GM19467 (cell line): Measurements from ENCODE around the gene CYP1A2.

ENCODE experiments used
- ATAC-seq: cut with Tn5 transposase; IDR thresholded peaks from one replicate; pipeline ENCODE4 v1.9.1; 2021; ENCODE audit warnings: mild to moderate bottlenecking, moderate library complexity; ENCODE audit not compliant: unreplicated experiment

CYP1A2 gene

GRCh38 chr15:74787251-74788041 is 38.8 kb downstream of the CYP1A2 start:
- ATAC-seq: peak; percentile 39

GRCh38 chr15:74788042-74788682 is 39.5 kb downstream of the CYP1A2 start:
- no peak for ATAC-seq

- peak; percentile 21 for ATAC-seq
Measured at GRCh38 chr15:74788683-74789151, 40.1 kb downstream of the CYP1A2 start.

- no peak for ATAC-seq
Measured at GRCh38 chr15:74789171-74789631, 40.6 kb downstream of the CYP1A2 start.

GRCh38 chr15:74789741-74790079 is 41.1 kb downstream of the CYP1A2 start:
- no peak for ATAC-seq

GRCh38 chr15:74790080-74790916 is 41.7 kb downstream of the CYP1A2 start:
- ATAC-seq: no peak

- no peak for ATAC-seq
Measured at GRCh38 chr15:74791007-74791406, 42.4 kb downstream of the CYP1A2 start.

- no peak for ATAC-seq
Measured at GRCh38 chr15:74791667-74792066, 43.0 kb downstream of the CYP1A2 start.

- no peak for ATAC-seq
Measured at GRCh38 chr15:74792227-74793016, 43.8 kb downstream of the CYP1A2 start.

- ATAC-seq: no peak
Measured at GRCh38 chr15:74793135-74794028, 44.7 kb downstream of the CYP1A2 start.

GRCh38 chr15:74794248-74794969 is 45.8 kb downstream of the CYP1A2 start:
- ATAC-seq: no peak

- ATAC-seq: no peak
Measured at GRCh38 chr15:74794970-74795349, 46.3 kb downstream of the CYP1A2 start.

- no peak for ATAC-seq
Measured at GRCh38 chr15:74795966-74796625, 47.5 kb downstream of the CYP1A2 start.

- ATAC-seq: no peak
Measured at GRCh38 chr15:74798388-74799254, 50.0 kb downstream of the CYP1A2 start.

GRCh38 chr15:74799255-74799855 is 50.7 kb downstream of the CYP1A2 start:
- no peak for ATAC-seq

GRCh38 chr15:74799856-74800558 is 51.4 kb downstream of the CYP1A2 start:
- peak; percentile 66 for ATAC-seq
